ENCODE results near the gene BEAN1.

The BEAN1 gene

GRCh38 chr16:66431760-66432159, 4.7 kb downstream of the BEAN1 start:
- peaks cover 57% of the 10 kb centered on the region for H3K27me3 ChIP-seq
- no peak for TF ChIP-seq CTCF (IDR thresholded peaks at IDR 0.05; ENCODE audit: low read depth, low read length)
- no peak for DNase-seq

GRCh38 chr16:66432429-66432828, 5.3 kb downstream of the BEAN1 start:
- no peak for DNase-seq
- Histone ChIP-seq H3K27me3 (peaks cover 55% of the 10 kb centered on the region), H3K9me3 (no peaks in the 10 kb centered on the region), H3K36me3 (no peaks in the 10 kb centered on the region), H3K4me3 (ENCODE audit: low read depth, low read length) (no peak overlapping the region), H3K4me1 (no peaks in the 10 kb centered on the region)
- no peak for TF ChIP-seq CTCF (IDR thresholded peaks at IDR 0.05; ENCODE audit: low read depth, low read length)

More at GRCh38 chr16:66431760-66432159, 4.7 kb downstream of the BEAN1 start:
- Histone ChIP-seq H3K4me1 (no peaks in the 10 kb centered on the region), H3K9me3 (no peaks in the 10 kb centered on the region), H3K4me3 (ENCODE audit: low read depth, low read length) (no peak overlapping the region), H3K36me3 (no peaks in the 10 kb centered on the region)

GRCh38 chr16:66434619-66435430, 7.7 kb downstream of the BEAN1 start:
- TF ChIP-seq CTCF (IDR thresholded peaks at IDR 0.05; ENCODE audit: low read depth, low read length): no peak
- Histone ChIP-seq H3K4me3 (ENCODE audit: low read depth, low read length) (no peak overlapping the region), H3K36me3 (no peaks in the 10 kb centered on the region), H3K4me1 (no peaks in the 10 kb centered on the region), H3K27me3 (peaks cover 31% of the 10 kb centered on the region), H3K9me3 (no peaks in the 10 kb centered on the region)
- DNase-seq: no peak

- no peaks in the 10 kb centered on the region for H3K9me3 ChIP-seq
- H3K36me3 ChIP-seq: no peaks in the 10 kb centered on the region
- peaks cover 20% of the 10 kb centered on the region for H3K27me3 ChIP-seq
- no peak for TF ChIP-seq CTCF (IDR thresholded peaks at IDR 0.05; ENCODE audit: low read depth, low read length)
- no peak overlapping the region for H3K4me3 ChIP-seq (ENCODE audit: low read depth, low read length)
- no peak for DNase-seq
- no peaks in the 10 kb centered on the region for H3K4me1 ChIP-seq
These were observed 8.8 kb downstream of the BEAN1 start for GRCh38 chr16:66435896-66436295.

GRCh38 chr16:66437391-66437945, 10.4 kb downstream of the BEAN1 start:
- TF ChIP-seq CTCF (IDR thresholded peaks at IDR 0.05; ENCODE audit: low read depth, low read length): no peak
- Histone ChIP-seq H3K4me3 (ENCODE audit: low read depth, low read length) (no peak overlapping the region), H3K4me1 (no peaks in the 10 kb centered on the region), H3K36me3 (no peaks in the 10 kb centered on the region), H3K27me3 (peaks cover 7% of the 10 kb centered on the region), H3K9me3 (no peaks in the 10 kb centered on the region)
- DNase-seq: no peak

- no peak overlapping the region for H3K4me3 ChIP-seq (ENCODE audit: low read depth, low read length)
- no peaks in the 10 kb centered on the region for H3K9me3 ChIP-seq
- TF ChIP-seq CTCF (IDR thresholded peaks at IDR 0.05; ENCODE audit: low read depth, low read length): no peak
- no peak for DNase-seq
- H3K4me1 ChIP-seq: no peaks in the 10 kb centered on the region
- peaks cover 1% of the 10 kb centered on the region; the same call in 1 of the 2 replicates for H3K27me3 ChIP-seq
- H3K36me3 ChIP-seq: no peaks in the 10 kb centered on the region
These were observed 11.4 kb downstream of the BEAN1 start for GRCh38 chr16:66438536-66438935.
